ENCODE data around the gene GSTT4. TPM values are rescaled to one million over a fixed set of nuclear protein-coding genes. Genes with fewer than 3 reads are reported as not detected.

The GSTT4 gene
- total and polyA plus RNA-seq, 2 of the 13 experiments (the other 11 are each of a cell fraction or from before 2014, with no cell fraction given): 0.59 to 0.62 TPM

DNA sequence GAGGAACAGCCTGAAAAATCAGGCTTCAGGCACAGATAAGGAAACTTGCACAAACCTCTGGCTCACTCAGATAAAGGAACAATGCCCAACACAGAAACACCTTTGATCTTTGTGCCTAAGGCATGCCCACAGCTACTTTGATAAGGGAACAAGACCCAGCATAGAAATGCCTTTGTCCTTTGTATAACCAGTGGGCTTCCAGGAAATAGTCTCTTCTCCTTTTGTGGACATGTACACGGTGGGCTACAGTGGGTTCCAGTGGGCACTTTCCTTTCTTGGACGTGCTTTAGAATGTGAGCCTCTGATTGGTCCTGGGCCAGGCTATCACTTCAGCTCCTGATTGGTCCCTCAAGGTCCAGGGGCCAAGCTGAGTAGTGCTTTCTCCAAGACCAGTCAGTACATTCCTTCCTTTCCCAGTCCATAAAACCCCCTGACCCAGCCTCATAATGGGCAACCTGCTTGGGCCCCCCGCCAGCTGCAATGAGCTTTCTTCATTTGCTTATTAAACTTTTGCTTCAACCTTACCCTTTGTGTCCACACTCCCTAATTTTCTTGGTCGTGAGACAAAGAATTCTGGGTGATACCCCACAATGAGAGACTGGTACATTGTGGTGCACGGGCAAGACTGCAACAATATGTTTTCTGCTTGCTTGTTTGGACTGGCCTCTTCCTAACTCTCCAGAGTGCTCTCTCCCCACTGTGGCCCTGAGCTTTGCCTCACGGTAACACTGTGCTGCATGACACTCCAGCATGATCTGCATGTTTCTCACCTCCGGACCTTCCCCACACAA, 4.2 kb upstream of the GSTT4 start (continued):
- TF ChIP-seq, protein P1, sequence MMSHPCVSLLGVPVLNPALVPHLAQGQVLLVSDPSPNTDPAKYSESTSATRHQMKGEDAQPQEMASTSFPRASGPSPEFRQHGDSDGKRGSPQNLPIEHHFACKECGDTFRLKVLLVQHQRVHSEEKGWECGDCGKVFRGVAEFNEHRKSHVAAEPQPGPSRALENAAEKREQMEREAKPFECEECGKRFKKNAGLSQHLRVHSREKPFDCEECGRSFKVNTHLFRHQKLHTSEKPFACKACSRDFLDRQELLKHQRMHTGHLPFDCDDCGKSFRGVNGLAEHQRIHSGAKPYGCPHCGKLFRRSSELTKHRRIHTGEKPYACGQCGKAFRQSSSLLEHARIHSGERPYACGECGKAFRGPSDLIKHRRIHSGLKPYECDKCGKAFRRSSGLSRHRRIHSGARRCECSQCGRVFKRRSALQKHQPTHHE (CRISPR knock-in tag; IDR thresholded peaks at IDR 0.05; ENCODE audit: borderline replicate concordance): no peak
- no peak for TF ChIP-seq NONO (IDR thresholded peaks at IDR 0.05)
- TF ChIP-seq NONO (CRISPR knock-in tag; conservative IDR thresholded peaks at IDR 0.05): peak; percentile 11; the same call in 1 of the 2 replicates
- no peak for TF ChIP-seq ZNF101 (CRISPR knock-in tag; IDR thresholded peaks at IDR 0.05; ENCODE audit: borderline replicate concordance, low read depth)
- TF ChIP-seq, protein P2, sequence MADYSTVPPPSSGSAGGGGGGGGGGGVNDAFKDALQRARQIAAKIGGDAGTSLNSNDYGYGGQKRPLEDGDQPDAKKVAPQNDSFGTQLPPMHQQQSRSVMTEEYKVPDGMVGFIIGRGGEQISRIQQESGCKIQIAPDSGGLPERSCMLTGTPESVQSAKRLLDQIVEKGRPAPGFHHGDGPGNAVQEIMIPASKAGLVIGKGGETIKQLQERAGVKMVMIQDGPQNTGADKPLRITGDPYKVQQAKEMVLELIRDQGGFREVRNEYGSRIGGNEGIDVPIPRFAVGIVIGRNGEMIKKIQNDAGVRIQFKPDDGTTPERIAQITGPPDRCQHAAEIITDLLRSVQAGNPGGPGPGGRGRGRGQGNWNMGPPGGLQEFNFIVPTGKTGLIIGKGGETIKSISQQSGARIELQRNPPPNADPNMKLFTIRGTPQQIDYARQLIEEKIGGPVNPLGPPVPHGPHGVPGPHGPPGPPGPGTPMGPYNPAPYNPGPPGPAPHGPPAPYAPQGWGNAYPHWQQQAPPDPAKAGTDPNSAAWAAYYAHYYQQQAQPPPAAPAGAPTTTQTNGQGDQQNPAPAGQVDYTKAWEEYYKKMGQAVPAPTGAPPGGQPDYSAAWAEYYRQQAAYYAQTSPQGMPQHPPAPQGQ (CRISPR knock-in tag; IDR thresholded peaks at IDR 0.05; ENCODE audit: borderline replicate concordance): no peak
- peak; percentile 62; the same call in 1 of the 2 replicates for TF ChIP-seq HMG20B (CRISPR knock-in tag; conservative IDR thresholded peaks at IDR 0.05)
- TF ChIP-seq AGO2 (optimal IDR thresholded peaks at IDR 0.05; ENCODE audit: low read depth, low read length): peak; percentile 17
- TF ChIP-seq HNF4G (IDR thresholded peaks at IDR 0.05; ENCODE audit: borderline replicate concordance, low read depth, low read length): peak; percentile 77; the same call in 1 of the 2 replicates
- no peak; the same call in 1 of the 2 replicates for TF ChIP-seq HNF4G (CRISPR knock-in tag; IDR thresholded peaks at IDR 0.05; ENCODE audit: borderline replicate concordance, low read depth)
- peak; percentile 52; the same call in 1 of the 2 replicates for TF ChIP-seq TAF1 (CRISPR knock-in tag; IDR thresholded peaks at IDR 0.05)
- TF ChIP-seq SIX1 (CRISPR knock-in tag; IDR thresholded peaks at IDR 0.05; ENCODE audit: borderline replicate concordance): no peak
- TF ChIP-seq KAT7 (CRISPR knock-in tag; IDR thresholded peaks at IDR 0.05; ENCODE audit: borderline replicate concordance): no peak
- TF ChIP-seq, protein P3, sequence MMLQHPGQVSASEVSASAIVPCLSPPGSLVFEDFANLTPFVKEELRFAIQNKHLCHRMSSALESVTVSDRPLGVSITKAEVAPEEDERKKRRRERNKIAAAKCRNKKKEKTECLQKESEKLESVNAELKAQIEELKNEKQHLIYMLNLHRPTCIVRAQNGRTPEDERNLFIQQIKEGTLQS (CRISPR knock-in tag; IDR thresholded peaks at IDR 0.05): no peak
- 0 out of 2 replicates have a peak, but pooled peaks have one; percentile 33 for TF ChIP-seq HDAC1 (CRISPR knock-in tag; IDR thresholded peaks at IDR 0.05)
- no peak for TF ChIP-seq ZC3H13 (CRISPR knock-in tag; IDR thresholded peaks at IDR 0.05)
- TF ChIP-seq NCOR1 (IDR thresholded peaks at IDR 0.05; ENCODE audit: borderline replicate concordance, low read length): peak; percentile 17; the same call in 1 of the 2 replicates
- TF ChIP-seq, protein P4, sequence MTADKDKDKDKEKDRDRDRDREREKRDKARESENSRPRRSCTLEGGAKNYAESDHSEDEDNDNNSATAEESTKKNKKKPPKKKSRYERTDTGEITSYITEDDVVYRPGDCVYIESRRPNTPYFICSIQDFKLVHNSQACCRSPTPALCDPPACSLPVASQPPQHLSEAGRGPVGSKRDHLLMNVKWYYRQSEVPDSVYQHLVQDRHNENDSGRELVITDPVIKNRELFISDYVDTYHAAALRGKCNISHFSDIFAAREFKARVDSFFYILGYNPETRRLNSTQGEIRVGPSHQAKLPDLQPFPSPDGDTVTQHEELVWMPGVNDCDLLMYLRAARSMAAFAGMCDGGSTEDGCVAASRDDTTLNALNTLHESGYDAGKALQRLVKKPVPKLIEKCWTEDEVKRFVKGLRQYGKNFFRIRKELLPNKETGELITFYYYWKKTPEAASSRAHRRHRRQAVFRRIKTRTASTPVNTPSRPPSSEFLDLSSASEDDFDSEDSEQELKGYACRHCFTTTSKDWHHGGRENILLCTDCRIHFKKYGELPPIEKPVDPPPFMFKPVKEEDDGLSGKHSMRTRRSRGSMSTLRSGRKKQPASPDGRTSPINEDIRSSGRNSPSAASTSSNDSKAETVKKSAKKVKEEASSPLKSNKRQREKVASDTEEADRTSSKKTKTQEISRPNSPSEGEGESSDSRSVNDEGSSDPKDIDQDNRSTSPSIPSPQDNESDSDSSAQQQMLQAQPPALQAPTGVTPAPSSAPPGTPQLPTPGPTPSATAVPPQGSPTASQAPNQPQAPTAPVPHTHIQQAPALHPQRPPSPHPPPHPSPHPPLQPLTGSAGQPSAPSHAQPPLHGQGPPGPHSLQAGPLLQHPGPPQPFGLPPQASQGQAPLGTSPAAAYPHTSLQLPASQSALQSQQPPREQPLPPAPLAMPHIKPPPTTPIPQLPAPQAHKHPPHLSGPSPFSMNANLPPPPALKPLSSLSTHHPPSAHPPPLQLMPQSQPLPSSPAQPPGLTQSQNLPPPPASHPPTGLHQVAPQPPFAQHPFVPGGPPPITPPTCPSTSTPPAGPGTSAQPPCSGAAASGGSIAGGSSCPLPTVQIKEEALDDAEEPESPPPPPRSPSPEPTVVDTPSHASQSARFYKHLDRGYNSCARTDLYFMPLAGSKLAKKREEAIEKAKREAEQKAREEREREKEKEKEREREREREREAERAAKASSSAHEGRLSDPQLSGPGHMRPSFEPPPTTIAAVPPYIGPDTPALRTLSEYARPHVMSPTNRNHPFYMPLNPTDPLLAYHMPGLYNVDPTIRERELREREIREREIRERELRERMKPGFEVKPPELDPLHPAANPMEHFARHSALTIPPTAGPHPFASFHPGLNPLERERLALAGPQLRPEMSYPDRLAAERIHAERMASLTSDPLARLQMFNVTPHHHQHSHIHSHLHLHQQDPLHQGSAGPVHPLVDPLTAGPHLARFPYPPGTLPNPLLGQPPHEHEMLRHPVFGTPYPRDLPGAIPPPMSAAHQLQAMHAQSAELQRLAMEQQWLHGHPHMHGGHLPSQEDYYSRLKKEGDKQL (CRISPR knock-in tag; IDR thresholded peaks at IDR 0.05; ENCODE audit: low read depth): no peak
- peak; percentile 28; the same call in 1 of the 2 replicates for TF ChIP-seq GATAD1 (CRISPR knock-in tag; IDR thresholded peaks at IDR 0.05)
- TF ChIP-seq TEAD2 (CRISPR knock-in tag; IDR thresholded peaks at IDR 0.05): no peak
- no peak for TF ChIP-seq RFXANK (CRISPR knock-in tag; IDR thresholded peaks at IDR 0.05)
- TF ChIP-seq DMAP1 (CRISPR knock-in tag; IDR thresholded peaks at IDR 0.05): 0 out of 2 replicates have a peak, but pooled peaks have one; percentile 40
- no peak for TF ChIP-seq ZNF614 (CRISPR knock-in tag; IDR thresholded peaks at IDR 0.05; ENCODE audit: borderline replicate concordance)

Measured in HepG2 (cell line).